A549 (cell line): ENCODE results near the gene HARBI1.

Source experiments
- BHLHE40 ChIP-seq: IDR thresholded peaks from 2 replicates; pipeline ENCODE4 v1.6.1; 2012; ENCODE audit warnings: low read depth, low read length, inconsistent platforms
- CEBPB ChIP-seq, 2 experiments: fragments of >200 bp in 1 of 2; sonication (Bioruptor Twin) in 1 of 2; formaldehyde crosslinking in 1 of 2; IDR thresholded peaks; 2 replicates each; pipeline ENCODE4 v1.6.1; 2012 to 2016
- CTCF ChIP-seq: fragments of >200 bp; sonication (Bioruptor Twin); formaldehyde crosslinking; IDR thresholded peaks from 3 replicates; pipeline ENCODE4 v1.5.1; 2016
- EP300 ChIP-seq, 2 experiments: fragments of >200 bp; sonication (Bioruptor Twin); formaldehyde crosslinking; IDR thresholded peaks; 2 replicates in 1 of 2; 3 replicates in 1 of 2; pipeline ENCODE4 v1.6.1; 2016 to 2017
- JUN ChIP-seq, 2 experiments: fragments of >200 bp; sonication (Bioruptor Twin); formaldehyde crosslinking; IDR thresholded peaks; 2 replicates in 1 of 2; 3 replicates in 1 of 2; pipeline ENCODE4 v1.6.1; 2016 to 2017
- MAX ChIP-seq: IDR thresholded peaks from 2 replicates; pipeline ENCODE4 v1.6.1; 2012
- SMC3 ChIP-seq: fragments of >200 bp; sonication (Bioruptor Twin); formaldehyde crosslinking; IDR thresholded peaks from 3 replicates; pipeline ENCODE4 v1.6.1; 2018; ENCODE audit warnings: inconsistent platforms
- ZC3H11A ChIP-seq: fragments of 450-650 bp; IDR thresholded peaks from 2 replicates; pipeline ENCODE4 v1.6.1; 2014; ENCODE audit warnings: antibody characterized with exemption, mild to moderate bottlenecking

GRCh38 chr11:46611526-46612304 is 5.3 kb downstream of the HARBI1 start:
- TF ChIP-seq EP300 (IDR thresholded peaks at IDR 0.05) (no peak), CTCF (no peak), ZC3H11A (no peak), CEBPB (IDR thresholded peaks at IDR 0.05) (no peak), MAX (no peak), BHLHE40 (no peak), JUN (IDR thresholded peaks at IDR 0.05) (no peak), SMC3 (no peak)
